Lung (tissue), 12 donors: Measurements from ENCODE around the gene ALCAM. TPM values are rescaled to one million over a fixed set of nuclear protein-coding genes. Genes with fewer than 3 reads are reported as not detected.

ENCODE experiments used
- ATAC-seq: fragments of 200-7000 bp; cut with Tn5 transposase; one replicate; pipeline ENCODE4 v1.9.1; 2020; ENCODE audit warnings: moderate number of reproducible peaks; ENCODE audit not compliant: insufficient read depth, low FRiP score
- DNase-seq, 3 donors: peaks; one replicate each; pipeline ENCODE4 v3.0.0-alpha.2; 2013 to 2017
- H3K27ac ChIP-seq, 2 donors: one replicate each; pipeline ENCODE4 v1.5.1; 2013; ENCODE audit warnings: mild to moderate bottlenecking in 2 of 2, moderate library complexity in 2 of 2, control low read depth in 1 of 2, inconsistent platforms in 1 of 2, low read depth in 1 of 2, low read length in 1 of 2
- H3K27me3 ChIP-seq, 3 donors: one replicate each; pipeline ENCODE4 v1.5.1; 2013; ENCODE audit warnings: low read length in 2 of 3; ENCODE audit not compliant: control insufficient read depth in 3 of 3, insufficient read depth in 3 of 3
- H3K36me3 ChIP-seq, 4 donors: one replicate each; pipeline ENCODE4 v1.5.1; 2013; ENCODE audit warnings: low read length in 4 of 4, mild to moderate bottlenecking in 1 of 4, moderate library complexity in 1 of 4; ENCODE audit not compliant: control insufficient read depth in 4 of 4, insufficient read depth in 4 of 4
- H3K4me1 ChIP-seq, 5 donors: one replicate each; pipeline ENCODE4 v1.5.1; 2013; ENCODE audit warnings: low read length in 5 of 5, mild to moderate bottlenecking in 2 of 5, moderate library complexity in 1 of 5; ENCODE audit not compliant: control insufficient read depth in 5 of 5, insufficient read depth in 5 of 5
- H3K4me3 ChIP-seq: one replicate; pipeline ENCODE4 v1.5.1; 2013; ENCODE audit warnings: mild to moderate bottlenecking, control low read depth, moderate library complexity
- H3K9ac ChIP-seq, 2 donors: one replicate each; pipeline ENCODE4 v1.5.1; 2013; ENCODE audit warnings: low read length in 2 of 2, control low read depth in 1 of 2; ENCODE audit not compliant: insufficient read depth in 1 of 2
- H3K9me3 ChIP-seq, 4 donors: one replicate each; pipeline ENCODE4 v1.5.1; 2013; ENCODE audit warnings: low read length in 3 of 4, mild to moderate bottlenecking in 1 of 4, moderate library complexity in 1 of 4; ENCODE audit not compliant: control insufficient read depth in 4 of 4, insufficient read depth in 3 of 4
- CTCF ChIP-seq: IDR thresholded peaks from 2 replicates; pipeline ENCODE4 v1.5.1; 2012; ENCODE audit warnings: mild to moderate bottlenecking; ENCODE audit errors: control extremely low read depth, extremely low read depth
- WGBS, 2 donors: extraction: QIAGEN DNeasy Blood & Tissue Kit; methylation state at CpG; one replicate each; pipeline ENCODE4 v1.1.7; 2013; 5-methylcytosine and 5-hydroxymethylcytosine counted together
- polyA plus RNA-seq, 2 donors: library from polyadenylated mRNA; stranded (reverse); fragments of 200-250 nt; gene quantifications; one replicate each; pipeline ENCODE4 v1.2.1, GENCODE V29; 2013
- total RNA-seq, 2 donors: library from RNA; depleted of rRNA in 1 of 2; stranded (reverse); fragments of >200 nt in 1 of 2; gene quantifications; one replicate each; pipeline ENCODE4 v1.2.1, GENCODE V29; 2014 to 2021
- donor health status: control.
- donor health status: control.
- donor health status: Bipolar disorder and iron deficiency.
- donor health status: healthy.
- donor health status: DM: yes; HTN: yes; CAD: no.

Gene ALCAM
- total and polyA plus RNA-seq, 4 donors = 55.9 to 252 (median 109) TPM

- WGBS, 2 donors = 87 to 90% methylated on average over 2 of the region's 2 CpGs
- no peak for TF ChIP-seq CTCF
- ATAC-seq = no peak
Observed at GRCh38 chr3:105620236-105620635, 253.5 kb downstream of the ALCAM start.

GRCh38 chr3:105622169-105622568, 255.5 kb downstream of the ALCAM start:
- no peak overlapping the region for H3K4me3 ChIP-seq
- no peaks in the 10 kb centered on the region for H3K36me3 ChIP-seq
- DNase-seq = no peak
- no peak overlapping the region for H3K9ac ChIP-seq
- no peak for TF ChIP-seq CTCF
- no peak for ATAC-seq
- H3K27ac ChIP-seq = no peak overlapping the region
- H3K27me3 ChIP-seq = no peaks in the 10 kb centered on the region
- no peaks in the 10 kb centered on the region for H3K4me1 ChIP-seq
- no peaks in the 10 kb centered on the region for H3K9me3 ChIP-seq

More at GRCh38 chr3:105620236-105620635, 253.5 kb downstream of the ALCAM start:
- Histone ChIP-seq H3K4me3 (no peak overlapping the region), H3K9me3 (no peaks in the 10 kb centered on the region), H3K9ac (no peak overlapping the region), H3K36me3 (no peaks in the 10 kb centered on the region), H3K27me3 (no peaks in the 10 kb centered on the region), H3K4me1 (no peaks in the 10 kb centered on the region), H3K27ac (no peak overlapping the region)
- no peak for DNase-seq
